T-helper 1 cell treated with Interleukin-12 subunit alpha and Interleukin-12 subunit beta and Interleukin-4 antibody, amounts not matched to agents 30 μg/mL and 1 μg/mL, for 36 hours (primary cell): ENCODE data around the gene AUP1.
A peak's percentile ranks its signal among the peaks of the same experiment; 100 is the strongest.

ENCODE experiments used
- H3K27ac Mint-ChIP-seq: one replicate; pipeline ENCODE4 v1.8.0; 2021; ENCODE audit warnings: mild to moderate bottlenecking, mixed read lengths
- H3K27me3 Mint-ChIP-seq: one replicate; pipeline ENCODE4 v1.8.0; 2021; ENCODE audit warnings: low read depth, mixed read lengths
- H3K36me3 Mint-ChIP-seq: one replicate; pipeline ENCODE4 v1.8.0; 2021; ENCODE audit warnings: low read depth, mixed read lengths
- H3K4me1 Mint-ChIP-seq: one replicate; pipeline ENCODE4 v1.8.0; 2021; ENCODE audit warnings: low read depth, mixed read lengths
- H3K4me3 Mint-ChIP-seq: one replicate; pipeline ENCODE4 v1.8.0; 2021; ENCODE audit warnings: mild to moderate bottlenecking, moderate library complexity, mixed read lengths
- H3K9me3 Mint-ChIP-seq: one replicate; pipeline ENCODE4 v1.8.0; 2021; ENCODE audit warnings: mixed read lengths

The AUP1 gene

DNA sequence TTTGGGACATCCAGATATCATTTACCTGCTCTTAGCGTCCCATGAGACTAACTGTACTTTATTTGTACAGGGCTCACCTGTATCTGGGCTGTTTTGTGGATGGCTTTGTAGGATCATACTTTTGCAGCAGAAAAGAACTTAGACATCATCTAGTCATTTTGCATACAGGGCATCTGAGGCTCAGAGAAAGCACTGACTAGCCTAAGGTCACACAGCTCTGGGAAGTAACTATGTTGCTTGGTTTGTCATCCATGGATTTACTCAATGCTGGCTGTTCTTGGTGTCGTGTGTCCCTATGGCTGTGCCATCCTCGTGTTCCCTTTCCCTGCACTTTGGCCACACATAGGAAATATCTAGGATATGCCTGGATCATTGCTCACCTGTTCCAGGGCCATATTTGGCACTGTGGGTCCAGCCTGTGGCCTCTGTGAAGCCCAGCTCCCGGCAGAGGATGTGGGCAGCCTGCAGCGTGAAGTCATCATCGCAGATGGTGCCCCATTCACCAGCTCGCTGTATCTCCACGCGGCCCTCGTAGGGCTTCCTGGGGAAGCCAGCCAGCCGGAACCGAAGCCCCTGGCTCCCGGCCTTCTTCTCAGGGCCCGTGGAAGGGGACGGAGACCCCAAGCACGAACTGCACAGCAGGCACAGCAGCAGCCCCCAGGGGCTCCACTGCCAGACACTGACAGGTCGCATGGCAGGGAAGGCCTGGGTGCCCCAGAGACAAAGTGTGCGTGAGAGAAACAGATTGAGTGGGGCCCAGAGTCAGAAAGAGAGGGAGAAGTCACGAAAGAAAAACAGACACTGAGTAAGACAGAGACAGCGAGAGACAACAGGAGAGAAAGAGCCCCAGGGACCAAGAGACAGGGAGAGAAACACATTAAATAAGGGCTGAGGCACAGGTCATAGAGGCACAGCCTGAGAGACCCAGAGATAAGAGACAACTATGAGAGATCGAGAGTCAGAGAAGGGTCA lies 22.7 kb upstream of the AUP1 start:
- no peaks in the 10 kb centered on the region for H3K9me3 Mint-ChIP-seq
- H3K27ac Mint-ChIP-seq: peak overlapping the region; percentile 32
- peaks cover 27% of the 10 kb centered on the region for H3K27me3 Mint-ChIP-seq
- peaks cover 6% of the 10 kb centered on the region for H3K36me3 Mint-ChIP-seq
- peaks cover 21% of the 10 kb centered on the region for H3K4me1 Mint-ChIP-seq
- H3K4me3 Mint-ChIP-seq: peak overlapping the region; percentile 43

DNA sequence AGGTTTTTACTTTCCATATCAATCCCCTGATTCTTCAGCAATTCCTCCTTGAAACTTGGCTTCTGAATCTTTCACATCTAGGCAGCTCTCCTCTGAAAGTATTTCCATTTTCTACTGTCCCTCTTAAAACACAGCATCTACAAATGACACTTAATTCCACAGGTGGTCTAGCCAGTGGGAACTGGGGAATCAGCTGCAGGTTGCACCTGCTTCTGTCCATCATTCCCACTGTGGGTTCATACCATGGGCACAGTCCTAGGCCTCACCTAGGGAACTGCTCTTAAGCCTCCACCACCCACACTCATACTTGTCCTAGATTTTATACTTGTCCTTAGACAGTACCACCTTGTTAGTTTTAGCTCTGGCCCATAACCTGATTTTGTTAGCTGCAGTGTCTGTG lies 22.0 kb upstream of the AUP1 start:
- Mint-ChIP-seq H3K27ac (no peak overlapping the region), H3K36me3 (no peaks in the 10 kb centered on the region), H3K4me3 (no peak overlapping the region)

DNA sequence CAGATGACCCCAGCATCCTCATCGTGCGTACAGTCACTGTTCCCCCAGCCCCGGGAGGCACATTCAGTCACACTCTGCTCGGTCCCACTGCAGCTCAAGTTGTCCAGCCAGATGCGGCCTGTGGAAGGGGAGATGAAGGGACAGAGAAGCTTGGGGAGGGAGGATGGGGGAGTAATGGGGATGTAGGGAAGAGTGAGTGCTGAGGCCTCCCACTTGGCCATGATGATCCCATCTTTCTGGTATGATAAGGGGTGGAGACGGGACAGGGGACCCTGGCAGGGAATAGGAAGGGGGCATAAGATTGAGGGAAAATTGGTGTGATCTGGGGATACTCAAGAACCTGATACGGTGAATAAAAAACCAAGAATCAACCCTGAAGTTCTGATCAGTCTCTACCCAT lies 20.7 kb upstream of the AUP1 start:
- Mint-ChIP-seq H3K9me3 (no peaks in the 10 kb centered on the region), H3K4me1 (peaks cover 17% of the 10 kb centered on the region), H3K27ac (no peak overlapping the region), H3K27me3 (peaks cover 42% of the 10 kb centered on the region), H3K36me3 (no peaks in the 10 kb centered on the region), H3K4me3 (peak overlapping the region; percentile 16)

More for the DNA sequence above, 22.0 kb upstream of the AUP1 start:
- Mint-ChIP-seq H3K27me3 (peaks cover 29% of the 10 kb centered on the region), H3K9me3 (no peaks in the 10 kb centered on the region), H3K4me1 (peaks cover 17% of the 10 kb centered on the region)

DNA sequence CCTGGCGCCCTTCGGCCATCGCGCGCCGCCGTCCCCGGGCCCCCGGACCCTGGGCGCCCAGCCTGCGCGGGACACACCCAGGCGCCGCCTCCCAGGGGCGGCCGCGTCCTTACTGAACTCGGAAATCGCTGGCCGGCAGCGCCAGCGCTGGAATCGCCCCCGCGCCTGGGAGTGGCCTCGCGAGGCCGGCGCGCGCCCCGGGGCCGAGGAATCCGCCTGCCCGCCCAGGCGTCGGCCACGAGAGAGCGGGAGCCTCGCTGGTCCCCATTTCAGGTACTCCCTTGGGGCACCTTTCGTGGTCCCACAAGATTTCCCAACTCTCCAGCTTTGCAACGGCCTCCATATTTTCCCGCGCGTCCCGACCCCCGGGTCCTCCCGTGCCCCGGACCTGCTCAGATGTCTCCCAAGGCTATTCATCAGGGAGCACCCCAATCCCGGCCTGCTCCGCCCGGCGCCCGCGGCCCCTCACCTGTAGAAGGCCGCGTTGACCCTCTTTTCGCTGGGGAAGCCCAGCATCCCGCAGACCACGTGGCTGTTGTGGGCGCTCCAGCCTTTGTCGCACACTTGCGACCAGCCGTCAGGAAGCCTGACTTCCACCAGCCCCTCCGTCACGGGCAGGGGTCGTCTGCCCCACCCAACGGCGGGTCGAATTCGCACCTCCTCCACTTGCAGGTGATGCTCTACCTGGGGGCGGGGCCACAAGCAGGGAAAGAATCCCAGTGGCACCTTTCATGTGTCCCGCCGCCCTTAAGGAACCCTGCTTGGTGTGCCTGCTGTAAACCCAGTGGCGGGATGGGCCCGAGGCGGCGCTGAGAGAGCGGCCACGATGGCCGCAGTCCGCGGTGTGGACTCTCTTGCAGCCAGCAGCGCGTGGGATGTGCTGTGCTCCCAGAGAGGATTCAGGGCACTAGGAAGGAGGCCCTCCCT lies 19.7 kb upstream of the AUP1 start:
- H3K36me3 Mint-ChIP-seq: no peaks in the 10 kb centered on the region
- H3K4me3 Mint-ChIP-seq: peak overlapping the region; percentile 54
- H3K27me3 Mint-ChIP-seq: peaks cover 46% of the 10 kb centered on the region
- no peaks in the 10 kb centered on the region for H3K9me3 Mint-ChIP-seq
- peaks cover 17% of the 10 kb centered on the region for H3K4me1 Mint-ChIP-seq
- H3K27ac Mint-ChIP-seq: no peak overlapping the region

DNA sequence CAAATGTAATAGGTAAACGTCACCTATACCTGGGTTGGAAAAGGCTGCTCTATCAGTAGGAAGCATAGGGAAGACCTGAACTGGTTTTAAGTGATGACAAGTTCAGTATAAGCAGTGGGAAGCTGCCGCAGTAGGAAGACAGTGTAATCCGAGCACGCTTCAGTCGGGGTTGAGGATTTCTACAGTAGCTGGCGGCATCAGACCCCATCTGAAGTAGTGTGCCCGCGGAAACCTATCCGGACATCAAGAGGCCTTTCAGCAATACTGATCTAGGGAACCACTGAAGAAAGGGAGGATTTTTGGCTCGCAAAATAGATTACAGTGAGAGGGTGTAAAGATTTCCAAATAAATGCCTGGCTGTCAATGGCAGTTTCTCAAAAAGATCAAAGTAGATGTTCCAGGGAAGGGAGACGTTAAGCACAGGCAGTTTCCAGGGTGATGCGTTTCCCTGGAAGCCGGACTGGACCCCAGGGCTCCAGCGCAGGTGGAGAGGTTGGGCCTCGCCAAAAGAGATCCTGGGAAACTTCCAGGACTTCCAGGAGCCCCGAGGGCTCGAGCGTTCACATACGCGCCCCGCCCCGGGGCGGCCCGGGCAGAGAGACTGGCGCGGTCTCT lies 18.9 kb upstream of the AUP1 start:
- H3K36me3 Mint-ChIP-seq: no peaks in the 10 kb centered on the region
- peaks cover 46% of the 10 kb centered on the region for H3K27me3 Mint-ChIP-seq
- no peaks in the 10 kb centered on the region for H3K9me3 Mint-ChIP-seq
- H3K4me3 Mint-ChIP-seq: peak overlapping the region; percentile 78
- H3K4me1 Mint-ChIP-seq: peaks cover 15% of the 10 kb centered on the region
- peak overlapping the region; percentile 4 for H3K27ac Mint-ChIP-seq

DNA sequence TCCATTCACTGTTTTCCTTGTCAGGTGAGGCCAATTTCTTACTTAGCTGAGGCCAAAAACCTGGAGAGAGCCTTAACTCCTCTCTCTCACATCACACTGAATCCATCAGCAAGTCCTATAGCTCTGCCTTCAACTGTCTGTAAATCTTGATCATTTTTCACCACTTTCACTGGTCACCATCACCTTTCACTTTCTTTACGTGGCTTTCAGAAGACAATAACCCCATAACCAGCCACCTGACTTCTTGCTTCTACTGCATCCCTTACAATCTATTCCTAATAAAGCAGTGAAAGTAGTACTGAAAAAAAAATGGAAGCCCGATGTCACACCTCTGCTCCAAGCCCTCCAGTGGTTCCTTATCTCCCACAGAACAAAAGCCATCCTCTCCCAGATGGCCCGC lies 16.5 kb upstream of the AUP1 start:
- H3K4me3 Mint-ChIP-seq: no peak overlapping the region
- no peak overlapping the region for H3K27ac Mint-ChIP-seq
- H3K36me3 Mint-ChIP-seq: peaks cover 1% of the 10 kb centered on the region
- peaks cover 12% of the 10 kb centered on the region for H3K4me1 Mint-ChIP-seq
- H3K9me3 Mint-ChIP-seq: no peaks in the 10 kb centered on the region
- peaks cover 51% of the 10 kb centered on the region for H3K27me3 Mint-ChIP-seq

DNA sequence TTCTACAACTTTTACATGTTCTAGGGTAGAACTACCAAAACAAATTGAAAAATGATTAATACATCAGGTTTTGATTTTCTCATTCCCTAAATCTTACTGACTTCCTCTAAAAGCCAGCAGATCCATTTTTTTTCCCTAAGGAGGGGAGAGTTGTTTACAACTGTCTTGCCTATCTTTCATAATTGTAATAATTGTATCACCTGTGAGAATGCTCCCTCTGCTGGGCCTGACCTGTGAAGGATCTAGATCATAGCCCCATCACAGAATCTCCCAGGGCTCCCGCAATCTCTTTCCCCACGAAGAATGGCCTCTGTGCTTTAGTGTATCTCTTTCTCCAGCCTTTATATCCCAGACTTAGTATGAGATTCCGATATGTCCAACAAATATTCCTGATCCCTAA lies 15.1 kb upstream of the AUP1 start:
- H3K27ac Mint-ChIP-seq: no peak overlapping the region
- peaks cover 12% of the 10 kb centered on the region for H3K4me1 Mint-ChIP-seq
- peaks cover 42% of the 10 kb centered on the region for H3K27me3 Mint-ChIP-seq
- no peaks in the 10 kb centered on the region for H3K9me3 Mint-ChIP-seq
- no peak overlapping the region for H3K4me3 Mint-ChIP-seq
- H3K36me3 Mint-ChIP-seq: peaks cover 1% of the 10 kb centered on the region

DNA sequence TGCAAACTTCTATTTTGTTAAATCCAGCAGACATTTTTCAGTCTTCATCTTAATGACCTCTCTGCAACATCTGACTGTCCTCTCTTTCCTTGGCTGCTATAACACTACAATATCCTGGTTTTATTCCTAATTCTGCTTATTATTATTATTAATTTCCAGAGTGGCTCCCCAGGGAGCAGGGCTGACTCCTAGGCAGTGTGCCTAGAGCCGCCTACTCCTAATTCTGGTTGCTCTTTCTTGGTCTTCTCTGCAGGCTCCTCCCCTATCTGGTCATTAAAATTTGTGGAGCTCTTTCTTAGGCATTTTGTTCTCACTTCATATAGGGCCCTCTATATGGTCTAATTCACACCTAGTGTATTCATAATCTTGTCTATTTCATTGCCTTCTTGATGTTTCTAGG lies 13.5 kb upstream of the AUP1 start:
- Mint-ChIP-seq H3K9me3 (no peaks in the 10 kb centered on the region), H3K27me3 (peaks cover 38% of the 10 kb centered on the region), H3K27ac (no peak overlapping the region), H3K4me1 (peaks cover 15% of the 10 kb centered on the region), H3K36me3 (peaks cover 1% of the 10 kb centered on the region), H3K4me3 (no peak overlapping the region)

DNA sequence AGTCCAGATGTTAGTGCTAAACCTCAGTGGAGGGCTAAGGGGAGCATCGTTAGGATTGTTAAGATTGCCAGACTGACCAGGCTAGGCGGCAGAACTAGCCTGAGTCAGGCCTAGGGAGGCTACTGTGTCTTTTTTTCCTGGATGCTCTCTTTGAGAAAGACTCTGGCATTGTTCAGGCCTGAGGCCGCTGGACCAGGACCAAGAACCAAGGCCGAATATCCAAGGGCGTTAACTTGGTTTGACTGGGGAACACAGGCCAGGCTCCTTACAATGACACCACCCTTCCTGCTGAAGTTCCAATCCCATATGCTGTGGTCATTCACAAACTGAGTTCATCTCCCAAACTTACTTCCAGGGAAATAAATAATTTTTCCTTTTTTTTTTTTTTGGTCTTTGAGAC lies 10.8 kb upstream of the AUP1 start:
- H3K27ac Mint-ChIP-seq: no peak overlapping the region
- H3K9me3 Mint-ChIP-seq: no peaks in the 10 kb centered on the region
- H3K27me3 Mint-ChIP-seq: peaks cover 18% of the 10 kb centered on the region

DNA sequence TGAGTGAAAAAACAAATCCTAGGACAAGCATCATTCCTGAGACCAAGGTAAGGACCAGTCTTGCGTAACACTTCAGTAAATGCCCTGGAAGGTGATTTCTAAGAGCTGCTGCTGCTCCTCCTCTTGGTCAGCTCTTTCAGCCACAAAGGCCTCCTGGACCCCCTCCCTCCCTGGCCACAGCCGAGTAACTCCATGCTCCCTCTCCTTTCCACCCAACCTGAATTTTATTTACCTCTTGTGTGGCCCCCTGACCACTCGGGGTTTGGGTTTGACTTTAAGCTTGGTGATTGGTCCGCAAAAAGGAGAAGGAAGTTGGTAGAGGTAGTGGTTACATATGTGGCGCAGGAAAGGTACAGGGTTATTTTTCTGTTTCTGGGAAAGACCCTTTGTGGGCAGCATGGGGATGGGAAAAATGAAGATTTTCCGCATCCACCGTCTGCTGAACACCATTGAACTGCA lies 9.4 kb upstream of the AUP1 start:
- Mint-ChIP-seq H3K27me3 (peaks cover 13% of the 10 kb centered on the region), H3K9me3 (no peaks in the 10 kb centered on the region), H3K27ac (no peak overlapping the region), H3K36me3 (peaks cover 2% of the 10 kb centered on the region), H3K4me1 (peaks cover 13% of the 10 kb centered on the region), H3K4me3 (no peak overlapping the region)

More for the DNA sequence above, 10.8 kb upstream of the AUP1 start:
- H3K4me1 Mint-ChIP-seq: peaks cover 12% of the 10 kb centered on the region
- H3K4me3 Mint-ChIP-seq: no peak overlapping the region
- peaks cover 1% of the 10 kb centered on the region for H3K36me3 Mint-ChIP-seq

DNA sequence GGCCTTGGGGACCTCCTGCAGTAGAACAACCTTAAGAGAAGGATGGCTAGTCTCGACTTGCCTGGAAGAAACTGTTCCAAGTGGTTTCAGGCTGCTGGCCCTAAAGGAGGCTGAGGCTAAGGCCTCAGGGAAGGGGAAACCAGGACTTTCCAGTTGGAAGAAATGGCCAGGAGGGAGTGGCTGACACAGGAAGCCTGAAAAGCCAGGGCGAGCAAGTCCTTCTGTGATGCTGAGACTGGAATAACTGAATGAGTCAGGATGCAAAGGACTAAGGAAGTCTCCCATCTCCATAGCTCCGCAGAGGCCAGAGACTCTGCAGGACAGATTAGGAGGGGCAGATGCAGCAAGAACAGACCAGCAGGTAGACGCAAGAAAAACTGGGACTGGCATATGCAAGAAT lies 7.6 kb upstream of the AUP1 start:
- no peak overlapping the region for H3K4me3 Mint-ChIP-seq
- peaks cover 5% of the 10 kb centered on the region for H3K27me3 Mint-ChIP-seq
- no peak overlapping the region for H3K27ac Mint-ChIP-seq

DNA sequence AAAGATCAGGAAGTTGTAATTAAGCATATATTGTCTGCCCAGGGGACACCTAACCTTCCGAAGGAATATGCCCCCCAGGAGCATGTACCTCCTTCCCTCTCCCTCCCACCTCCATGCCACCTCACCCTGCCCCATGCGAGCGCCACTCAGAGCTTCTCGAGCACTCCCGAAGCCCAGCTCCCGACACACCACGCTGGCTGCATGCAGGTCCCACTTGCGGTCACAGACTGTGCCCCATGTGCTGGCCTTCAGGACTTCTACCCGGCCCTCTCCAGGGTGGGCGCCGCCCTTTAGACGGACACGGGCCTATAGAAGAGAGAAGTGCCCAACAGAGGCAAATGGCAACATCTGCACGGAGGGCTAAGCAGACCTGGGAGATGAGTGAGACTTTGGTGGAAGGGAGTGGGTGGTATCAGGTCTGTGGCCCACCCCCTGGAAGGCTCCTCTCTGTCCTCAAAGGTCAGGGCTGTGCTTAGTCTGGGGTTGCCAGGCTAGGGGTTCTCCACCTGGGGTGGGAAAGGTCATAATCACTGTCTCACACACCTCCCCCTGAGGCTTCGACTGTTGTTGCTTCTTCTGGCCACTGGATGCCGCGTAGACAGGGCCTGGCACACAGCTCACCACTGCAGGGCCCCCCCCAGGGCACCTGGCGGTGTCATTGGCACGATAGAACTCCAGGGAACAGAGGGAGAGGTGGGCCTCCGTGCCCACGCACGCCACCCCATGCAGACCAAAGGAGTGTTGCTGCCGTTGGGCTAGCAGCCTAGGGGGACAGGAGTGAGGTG lies 6.9 kb upstream of the AUP1 start:
- H3K27ac Mint-ChIP-seq: no peak overlapping the region
- peaks cover 10% of the 10 kb centered on the region for H3K36me3 Mint-ChIP-seq
- H3K27me3 Mint-ChIP-seq: peaks cover 4% of the 10 kb centered on the region
- H3K9me3 Mint-ChIP-seq: no peaks in the 10 kb centered on the region
- H3K4me1 Mint-ChIP-seq: peaks cover 24% of the 10 kb centered on the region
- H3K4me3 Mint-ChIP-seq: no peak overlapping the region

More for the DNA sequence above, 7.6 kb upstream of the AUP1 start:
- Mint-ChIP-seq H3K4me1 (peaks cover 16% of the 10 kb centered on the region), H3K9me3 (no peaks in the 10 kb centered on the region), H3K36me3 (peaks cover 7% of the 10 kb centered on the region)

DNA sequence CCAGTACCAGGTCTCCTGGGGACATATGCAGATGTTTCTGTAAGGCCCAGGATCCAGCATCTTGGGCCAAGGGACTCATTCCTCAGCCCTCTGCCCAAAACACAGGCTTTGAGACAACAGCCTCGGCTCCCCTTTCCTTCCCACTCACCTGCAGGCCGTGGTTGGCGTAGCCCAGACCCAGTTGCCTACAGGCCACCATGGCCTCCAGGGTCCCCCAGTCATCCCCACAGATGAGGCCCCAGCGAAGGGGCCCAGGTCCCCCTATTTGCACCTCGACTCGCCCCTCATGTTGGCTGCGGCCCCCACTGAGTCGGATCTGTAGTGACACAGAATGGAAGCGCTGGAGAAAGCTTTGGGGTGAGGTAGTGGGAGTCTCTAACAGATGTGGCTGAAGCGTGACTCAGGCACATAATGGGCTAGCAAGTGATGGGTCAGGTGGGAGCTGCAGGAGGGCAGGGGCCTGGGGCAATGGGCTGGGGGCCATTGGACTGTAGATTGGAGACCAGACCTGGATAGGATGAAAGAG lies 6.0 kb upstream of the AUP1 start:
- no peak overlapping the region for H3K4me3 Mint-ChIP-seq
- H3K36me3 Mint-ChIP-seq: peaks cover 12% of the 10 kb centered on the region
- no peaks in the 10 kb centered on the region for H3K9me3 Mint-ChIP-seq
- H3K4me1 Mint-ChIP-seq: peaks cover 30% of the 10 kb centered on the region
- peaks cover 4% of the 10 kb centered on the region for H3K27me3 Mint-ChIP-seq
- H3K27ac Mint-ChIP-seq: no peak overlapping the region
